CD4-positive, alpha-beta T cell treated with Interferon alpha-2 for 1 hour (primary cell): ENCODE data around the gene PCYOX1L.

ENCODE experiments used
- DNase-seq, 2 donors: peaks; one replicate each; pipeline ENCODE4 v3.0.0-alpha.2; 2020 to 2022

Gene PCYOX1L

DNA sequence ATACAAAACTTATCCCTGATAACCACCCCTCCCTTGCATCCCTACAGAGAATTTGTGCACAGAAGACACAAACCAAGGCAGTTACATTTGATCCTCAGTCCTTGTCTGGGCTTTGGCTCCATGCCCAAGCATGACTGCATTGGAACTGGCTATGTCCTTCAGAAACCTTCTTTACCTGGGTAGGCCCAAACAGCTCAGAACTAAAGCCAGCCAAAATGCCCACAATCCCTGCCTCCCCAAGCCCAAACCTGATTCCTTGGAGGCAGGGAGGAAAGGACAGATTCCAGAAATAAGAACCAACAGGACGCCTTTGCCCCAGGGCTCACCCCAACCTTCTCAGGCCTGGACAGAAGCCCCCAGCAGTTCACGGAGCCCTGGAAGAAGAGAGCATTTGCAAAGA lies 13.0 kb downstream of the PCYOX1L start:
- DNase-seq, result no peak

DNA sequence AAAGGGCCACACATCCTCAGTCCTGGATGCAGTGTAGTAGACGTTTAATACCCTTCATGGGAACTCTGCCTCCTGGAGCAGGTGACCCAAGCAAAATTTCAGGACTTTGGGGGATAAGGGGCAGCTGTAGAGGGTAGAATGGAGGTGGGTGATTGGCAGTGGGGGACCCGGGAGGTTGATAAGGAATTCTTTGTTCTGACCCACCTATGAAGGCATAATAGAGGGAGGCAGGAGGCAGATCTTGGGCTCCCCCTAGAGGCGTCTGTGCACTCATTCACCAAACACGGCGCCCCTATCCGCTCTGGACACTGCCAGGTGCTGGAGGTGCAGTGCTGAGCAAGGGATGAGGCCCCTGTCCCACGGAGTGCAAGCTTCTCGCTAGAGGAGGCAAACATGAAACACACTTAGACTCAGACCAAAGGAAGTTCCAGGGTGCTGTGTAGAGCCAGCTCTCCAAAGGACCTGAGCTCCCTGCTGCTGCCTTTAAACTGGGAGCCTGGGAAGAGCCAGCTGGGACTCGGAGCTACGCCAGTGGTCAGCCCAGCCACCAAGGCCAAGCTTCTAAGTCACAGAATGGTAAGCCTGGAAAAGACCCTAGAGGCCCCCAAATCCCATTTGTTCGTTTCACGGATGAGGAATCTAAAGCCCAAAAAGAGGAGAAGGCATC lies 13.6 kb downstream of the PCYOX1L start:
- DNase-seq, result peak; percentile 63 to 76

DNA sequence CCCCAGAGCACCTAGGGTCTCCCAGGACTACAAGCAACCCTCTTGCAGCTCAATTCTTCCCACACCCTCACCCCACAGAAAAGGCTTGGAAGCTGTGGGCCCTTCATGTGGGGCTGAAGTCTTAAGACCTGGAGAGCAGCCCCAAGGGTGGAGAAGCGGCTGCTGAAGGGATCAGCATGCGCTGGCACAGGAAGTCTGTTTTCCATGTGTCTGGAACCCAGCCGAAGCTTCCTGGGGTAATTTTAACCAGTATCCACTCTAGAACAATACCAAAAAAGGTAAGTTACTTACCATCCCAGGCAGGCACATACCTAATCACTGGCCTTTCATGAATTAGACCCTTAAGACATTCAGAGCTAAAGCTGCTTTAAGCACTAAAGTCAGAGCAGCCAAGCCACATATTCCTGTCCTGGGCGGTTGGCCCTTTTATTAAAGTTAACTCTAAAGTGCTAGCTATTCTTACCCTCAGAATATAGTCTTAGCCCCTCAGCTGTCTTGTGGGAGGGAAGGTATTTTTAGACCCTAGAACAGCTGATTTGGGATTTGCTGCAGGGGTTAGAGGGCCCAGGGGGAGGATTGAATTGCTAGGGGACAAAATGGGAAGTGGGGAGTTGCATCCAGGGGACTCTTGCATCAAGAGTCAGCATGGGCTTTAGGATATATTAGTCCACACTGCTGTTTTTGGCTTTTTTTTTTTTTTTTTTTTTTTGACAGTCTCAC lies 14.4 kb downstream of the PCYOX1L start:
- no peak for DNase-seq

DNA sequence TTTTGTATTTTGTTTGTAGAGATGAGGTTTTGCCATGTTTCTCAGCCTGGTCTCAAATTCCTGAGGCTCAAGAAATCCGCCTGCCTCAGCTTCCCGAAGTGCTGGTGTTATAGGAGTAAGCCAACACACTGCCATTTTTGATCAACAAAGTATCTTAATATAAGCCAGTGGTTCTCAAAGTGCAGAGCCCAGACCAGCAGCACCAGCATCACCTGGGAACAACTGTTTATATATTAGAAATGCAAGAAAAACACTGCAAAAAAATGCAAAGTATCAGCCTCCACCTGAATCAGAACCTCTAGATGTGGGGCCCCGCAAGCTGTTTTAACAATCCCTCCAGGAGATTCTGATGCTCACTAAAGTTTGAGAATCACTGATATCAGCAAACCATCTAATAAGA lies 15.1 kb downstream of the PCYOX1L start:
- no peak for DNase-seq

DNA sequence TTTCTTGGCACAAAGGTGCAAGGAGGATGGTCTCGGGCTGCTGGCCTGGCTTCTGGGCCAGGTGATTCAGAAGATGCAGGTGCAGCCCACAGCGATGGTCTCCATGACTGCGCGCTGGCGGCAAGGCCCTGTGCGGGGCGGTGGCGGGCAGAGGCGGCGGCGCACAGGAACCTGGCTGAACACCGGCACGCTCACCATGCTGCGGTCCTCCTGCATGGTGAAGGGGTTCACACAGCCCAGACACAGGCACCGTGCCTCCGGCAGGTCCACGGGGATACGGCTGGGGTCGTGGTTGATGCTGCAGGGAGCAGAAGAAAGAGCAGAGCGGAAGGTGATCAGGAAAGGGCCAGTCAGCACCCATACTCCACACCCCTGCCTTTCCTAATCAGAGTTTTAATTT lies 16.5 kb downstream of the PCYOX1L start:
- no peak for DNase-seq

DNA sequence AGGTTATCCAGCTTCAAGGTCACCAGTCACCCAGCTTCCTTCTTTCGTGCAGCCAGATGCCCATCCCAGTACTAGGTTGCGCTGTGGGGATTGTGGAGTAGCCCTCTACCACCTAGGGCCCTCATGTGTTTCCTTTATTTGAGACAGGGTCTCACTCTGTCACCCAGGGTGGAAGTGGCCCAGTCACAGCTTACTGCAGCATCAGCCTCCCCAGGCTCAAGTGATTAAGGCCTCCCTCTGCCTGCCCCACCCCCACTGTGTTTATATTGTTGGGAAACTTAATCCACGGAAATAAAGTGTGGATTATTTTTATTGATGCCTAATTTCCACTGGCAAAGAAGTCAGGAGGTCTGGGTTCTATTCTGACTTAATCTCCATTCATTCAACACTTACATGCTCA lies 17.0 kb downstream of the PCYOX1L start:
- DNase-seq, result no peak

DNA sequence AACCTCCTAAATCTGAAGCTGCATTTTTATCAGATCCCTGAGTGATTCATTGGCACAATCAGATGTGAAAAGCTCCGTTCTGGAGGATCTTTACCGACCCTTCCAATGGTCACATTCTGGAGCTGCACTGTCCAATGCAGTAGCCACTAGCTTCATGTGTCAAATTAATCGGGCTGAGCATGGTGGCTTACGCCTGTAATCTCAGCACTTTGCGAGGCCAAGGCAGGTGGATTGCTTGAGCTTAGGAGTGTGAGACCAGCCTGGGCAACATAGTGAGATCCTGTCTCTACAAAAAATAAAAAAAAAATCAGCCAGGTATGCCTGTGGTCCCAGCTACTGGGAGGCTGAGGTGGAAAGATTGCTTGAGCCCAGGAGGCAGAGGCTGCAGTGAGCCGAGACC lies 17.6 kb downstream of the PCYOX1L start:
- no peak for DNase-seq

DNA sequence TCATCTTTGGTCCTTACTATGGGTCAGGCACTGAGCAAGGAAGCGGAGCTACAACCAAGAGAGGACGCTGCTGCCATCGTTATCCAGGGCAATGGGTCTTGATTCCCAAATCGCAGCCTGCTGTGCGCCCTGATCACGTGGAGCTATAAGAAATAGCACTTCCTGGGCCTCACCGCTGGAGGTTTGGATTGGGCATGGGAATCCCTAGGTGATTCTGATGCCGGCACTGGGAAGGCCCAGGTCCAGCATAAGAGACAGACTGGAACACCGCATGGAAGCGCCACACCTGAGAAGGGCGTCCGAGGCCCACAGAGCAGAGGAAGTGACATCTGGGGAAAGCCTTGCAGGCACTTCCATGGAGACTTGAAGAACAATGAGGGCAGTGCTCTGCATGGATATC lies 18.3 kb downstream of the PCYOX1L start:
- DNase-seq, result no peak

DNA sequence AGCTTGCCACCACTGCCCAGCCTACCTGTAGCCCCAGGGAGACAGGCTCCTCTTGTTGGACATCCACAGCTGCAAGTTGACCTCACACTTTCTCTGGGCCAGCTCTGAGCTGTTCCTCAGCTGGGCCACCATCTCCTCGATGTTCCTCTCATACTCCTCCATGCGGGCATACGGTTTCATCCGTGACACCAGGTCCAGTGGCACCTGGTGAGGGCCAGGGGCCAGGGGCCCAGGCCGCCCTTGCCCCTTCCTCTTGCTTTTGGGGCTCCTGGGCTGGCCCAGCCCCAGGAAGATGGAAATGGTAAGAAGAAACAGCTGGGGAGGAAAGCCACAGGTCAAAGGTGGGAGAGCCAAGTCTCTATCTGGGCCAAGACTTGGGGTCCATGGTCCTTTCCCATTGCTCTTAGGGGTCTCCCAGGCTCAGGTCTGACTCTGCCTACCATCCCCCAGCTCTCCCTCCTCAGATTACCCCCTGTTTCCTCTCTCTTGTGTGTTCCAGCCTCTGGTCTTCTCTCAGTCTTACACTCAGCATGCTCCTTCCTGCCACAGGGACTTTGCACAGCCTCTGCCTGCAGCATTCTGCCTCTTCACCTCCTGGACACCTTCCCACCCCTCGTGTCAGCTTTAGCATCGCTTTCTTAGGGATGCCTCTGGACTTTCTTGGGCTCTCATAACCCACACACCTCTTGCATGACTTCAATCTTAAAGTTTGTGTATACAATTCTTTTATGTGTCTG lies 19.0 kb downstream of the PCYOX1L start:
- no peak for DNase-seq

DNA sequence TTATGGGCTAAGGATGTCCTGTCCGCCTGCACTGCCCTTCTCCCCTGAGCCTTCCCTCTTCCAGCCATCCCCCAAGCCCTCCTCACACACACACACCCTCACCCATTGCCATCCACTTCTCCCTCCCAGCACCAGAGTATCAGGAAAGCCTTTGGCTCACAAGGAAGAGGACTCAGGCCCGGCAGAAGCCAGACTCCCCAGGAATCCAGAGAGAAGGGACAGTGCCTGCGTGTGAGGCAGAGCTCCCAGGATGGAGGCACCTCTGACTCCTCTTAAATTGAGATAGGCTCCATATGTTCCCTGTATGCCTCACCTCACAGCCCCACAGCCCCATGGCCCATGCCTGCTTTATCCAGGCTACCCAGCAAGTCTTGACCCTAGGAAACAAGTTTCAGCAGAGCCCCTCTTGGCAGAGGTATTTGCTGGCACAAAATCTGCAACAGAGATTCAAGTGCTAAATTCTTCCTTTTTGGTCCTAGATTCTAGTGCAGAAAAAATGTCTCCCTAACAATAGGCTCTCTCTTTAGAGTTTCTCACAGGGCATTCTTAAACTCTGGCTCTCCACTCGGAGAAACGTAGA lies 20.5 kb downstream of the PCYOX1L start:
- no peak for DNase-seq

DNA sequence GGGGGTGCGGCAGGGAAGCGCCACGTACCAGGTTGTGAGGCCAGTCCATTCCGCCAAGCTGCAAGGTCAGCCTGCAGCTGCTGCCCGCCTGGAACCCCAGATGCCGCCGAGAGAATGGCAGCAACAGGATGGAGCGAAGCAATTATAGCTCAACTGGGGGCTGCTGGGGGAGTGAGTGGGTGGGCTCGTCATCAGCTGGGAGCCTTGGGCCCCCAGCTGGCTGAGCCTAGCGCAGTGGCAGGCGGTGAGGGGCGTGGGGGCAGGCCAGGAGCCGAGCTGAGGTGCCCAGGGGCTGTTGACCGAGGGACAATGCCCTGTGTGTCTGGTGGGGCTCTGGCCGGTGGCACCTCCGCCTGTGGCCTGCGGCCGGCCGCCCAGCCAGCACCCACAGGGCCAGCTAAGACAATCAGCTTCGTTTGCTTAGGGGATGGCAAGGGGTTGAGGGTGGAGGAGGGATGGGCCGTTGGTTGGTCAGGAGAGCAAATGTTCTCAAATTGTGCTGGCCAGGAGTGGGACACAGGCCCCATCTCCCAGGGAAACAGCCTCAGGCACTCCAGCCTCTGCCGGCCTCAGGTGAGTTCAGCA lies 21.4 kb downstream of the PCYOX1L start, which contains the start of gene IL17B:
IL17B (minus strand) TSS at position 116 of the 585 bp plus-strand sequence; CDS start at position 49, 67 bp downstream.
- DNase-seq, result no peak

DNA sequence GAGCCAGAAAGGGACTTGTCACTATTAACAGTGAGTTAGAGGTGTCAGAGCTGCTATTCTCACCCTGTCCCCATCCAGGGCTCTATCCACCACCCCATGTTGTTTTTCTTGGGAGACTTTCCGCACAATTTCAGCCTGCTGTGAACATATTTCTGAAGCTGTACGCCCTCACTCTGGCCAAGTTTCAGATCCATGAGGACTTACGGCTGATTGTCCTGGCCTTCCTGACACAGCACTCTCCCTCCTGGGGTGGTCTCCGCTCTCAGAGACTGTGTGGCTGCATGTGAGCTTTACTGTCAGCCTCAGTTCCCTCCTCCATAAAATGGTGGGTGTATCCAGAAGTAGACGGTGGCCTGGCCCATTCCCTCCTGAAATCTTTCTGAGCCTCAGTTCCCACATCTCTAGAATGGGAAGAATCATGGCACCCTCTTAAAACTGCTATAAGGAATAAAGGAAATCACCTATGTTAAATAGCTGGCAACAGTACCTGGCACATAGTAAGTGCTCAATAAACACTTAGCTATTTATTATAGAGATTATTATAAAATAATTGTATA lies 22.1 kb downstream of the PCYOX1L start:
- DNase-seq, result no peak

DNA sequence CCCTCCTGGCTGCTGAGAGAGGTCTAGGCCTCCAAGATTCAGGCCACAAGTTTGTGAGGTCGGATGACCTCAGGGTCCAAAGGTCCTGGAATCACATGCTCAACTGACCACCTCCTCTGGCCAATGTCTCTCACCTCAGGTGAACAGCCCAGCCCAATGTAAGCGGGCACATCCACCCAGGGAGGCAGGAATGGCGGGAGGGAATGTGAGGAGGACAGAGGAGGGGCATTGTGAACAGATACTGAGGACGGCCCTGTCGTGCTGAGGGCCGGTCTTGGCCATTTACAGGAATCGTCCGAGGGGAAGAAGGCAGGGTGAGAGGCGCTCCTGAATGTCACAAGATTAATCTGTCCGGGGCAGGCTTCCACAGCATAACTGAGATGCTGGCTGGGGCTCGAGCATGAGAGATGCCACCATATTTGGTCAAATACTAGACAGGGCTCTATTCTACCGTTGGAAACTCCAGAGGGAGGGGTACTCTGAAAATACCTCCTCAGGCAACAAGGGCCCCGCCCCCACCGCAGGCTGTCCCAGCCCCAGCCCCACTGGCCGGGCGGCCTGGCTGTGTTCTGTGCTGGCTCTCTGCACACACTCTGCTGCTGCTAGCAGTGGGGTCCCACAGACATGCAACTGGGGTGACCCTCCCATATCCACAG lies 22.7 kb downstream of the PCYOX1L start:
- no peak for DNase-seq

DNA sequence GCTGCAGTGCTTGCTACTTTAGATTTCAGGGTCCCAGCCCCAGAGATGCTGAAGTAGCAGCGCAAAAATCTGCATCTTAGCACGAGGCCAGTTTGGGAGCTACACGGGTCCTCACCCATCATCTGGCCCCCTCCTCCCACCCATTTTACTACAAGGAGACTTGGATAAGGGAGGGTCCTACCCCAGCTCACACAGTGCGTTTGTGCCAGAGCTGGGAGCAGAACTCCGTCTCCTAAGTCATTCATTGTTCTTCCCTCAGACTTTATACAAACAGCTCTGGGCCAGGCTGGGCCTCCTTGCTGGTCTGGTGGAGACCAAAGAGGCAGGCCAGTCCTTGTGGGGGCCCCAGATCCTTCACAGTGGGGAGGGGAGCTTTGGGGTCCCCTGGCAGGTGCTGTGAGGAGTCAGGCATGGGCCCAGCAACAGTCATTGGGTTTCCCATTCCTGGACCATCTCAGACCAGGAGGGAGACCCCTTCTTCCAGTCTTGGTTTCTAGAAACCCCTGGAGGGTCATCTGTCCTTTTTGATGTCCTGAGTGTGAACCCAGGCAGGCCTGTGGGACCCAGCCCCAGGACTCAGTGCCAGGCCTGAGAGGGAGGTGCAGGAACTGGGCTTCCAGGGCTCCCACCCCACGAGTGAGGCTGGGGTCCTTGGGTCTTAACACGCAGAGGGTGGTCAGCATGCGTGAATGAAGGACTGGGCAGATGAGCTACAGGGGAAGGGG lies 23.6 kb downstream of the PCYOX1L start:
- no peak for DNase-seq

DNA sequence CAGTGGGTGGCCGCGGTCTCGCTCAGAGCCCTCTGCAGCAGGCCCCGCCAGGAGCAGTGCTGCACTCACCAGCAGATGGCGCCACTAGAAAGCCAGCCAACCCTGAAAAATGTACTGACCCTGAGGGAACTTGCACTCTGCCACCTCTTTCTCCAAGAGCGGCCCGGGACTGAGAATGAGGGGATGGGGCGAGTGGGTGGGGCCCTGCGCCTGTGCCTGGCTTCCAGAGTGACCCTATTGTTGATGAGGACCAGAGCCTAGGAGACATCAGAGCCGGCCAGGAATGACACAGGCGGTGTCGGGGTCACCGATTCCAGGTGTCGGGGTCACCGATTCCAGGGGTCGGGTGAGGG lies 24.1 kb downstream of the PCYOX1L start:
- DNase-seq, result peak; percentile 53 to 69

DNA sequence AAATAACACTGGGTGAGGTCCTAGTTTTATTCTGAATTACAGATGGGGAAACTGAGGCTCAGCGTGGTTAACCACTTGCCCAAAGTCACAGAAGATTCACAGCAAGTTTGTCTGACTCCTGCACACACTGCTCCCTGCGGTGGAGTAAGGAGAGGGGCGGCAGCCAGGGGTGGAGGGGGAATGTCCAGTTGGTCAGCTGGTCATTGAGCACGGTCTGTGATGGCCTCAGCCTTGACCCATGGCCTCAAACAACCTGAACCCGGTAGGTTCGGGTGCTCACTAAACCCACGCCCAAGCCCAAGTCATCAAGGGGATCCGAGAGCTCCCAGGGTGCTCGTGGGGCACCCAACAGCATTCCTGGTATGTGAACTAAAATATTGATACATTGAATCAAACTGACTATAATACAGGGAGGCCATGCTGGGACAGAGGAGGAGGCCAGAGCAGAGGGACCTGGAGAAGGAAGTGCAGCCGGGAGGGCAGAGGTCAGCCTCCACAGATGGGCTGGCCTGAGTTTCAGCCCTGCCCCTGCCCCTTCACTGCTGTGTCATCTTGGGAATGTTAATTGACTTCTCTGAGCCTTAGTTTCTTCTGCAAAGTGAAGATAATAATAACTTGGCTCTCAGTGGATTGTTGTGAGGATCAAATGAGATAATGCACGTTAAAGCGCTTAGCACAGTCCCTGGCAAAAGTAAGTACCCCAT lies 24.8 kb downstream of the PCYOX1L start:
- DNase-seq, result no peak

DNA sequence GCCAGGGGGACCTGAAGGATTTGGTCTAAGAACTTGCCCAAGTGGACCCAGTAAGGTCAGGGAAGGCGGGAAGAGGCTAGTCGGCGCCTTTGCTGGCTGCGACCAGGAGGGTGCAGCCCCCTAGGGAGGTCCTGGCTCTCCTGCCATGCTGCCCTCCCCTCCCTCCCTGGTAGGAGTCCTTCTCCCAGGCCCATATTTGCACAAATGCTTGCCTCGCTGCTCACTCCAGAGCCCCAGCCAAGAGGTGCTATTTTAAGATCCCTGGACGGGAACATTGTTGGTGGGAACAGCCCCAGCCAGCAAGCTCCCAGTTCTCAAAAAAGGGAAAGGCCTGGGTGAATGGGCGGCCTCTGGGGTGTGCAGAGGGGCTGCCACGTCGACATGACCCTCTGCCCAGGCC lies 25.6 kb downstream of the PCYOX1L start:
- DNase-seq, result no peak

DNA sequence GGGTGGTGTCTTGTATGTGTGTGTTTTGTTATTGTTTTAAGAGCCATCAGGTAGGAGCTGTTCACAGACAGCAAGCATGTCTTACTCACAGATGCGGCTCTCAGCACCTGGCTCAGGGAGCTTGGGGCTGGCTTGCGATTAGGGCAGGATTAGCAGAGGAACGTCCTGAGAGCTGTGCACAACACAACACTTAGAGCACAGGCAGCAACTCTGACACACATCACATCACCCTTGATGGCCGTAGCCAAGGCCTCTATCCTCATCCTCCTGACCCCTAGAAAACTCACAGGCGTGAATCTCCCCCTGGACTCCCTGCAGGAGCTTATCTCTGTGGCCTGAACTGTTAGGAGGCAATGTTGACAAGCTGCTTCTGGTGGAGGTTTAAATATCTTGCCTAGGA lies 28.3 kb downstream of the PCYOX1L start:
- DNase-seq, result no peak

DNA sequence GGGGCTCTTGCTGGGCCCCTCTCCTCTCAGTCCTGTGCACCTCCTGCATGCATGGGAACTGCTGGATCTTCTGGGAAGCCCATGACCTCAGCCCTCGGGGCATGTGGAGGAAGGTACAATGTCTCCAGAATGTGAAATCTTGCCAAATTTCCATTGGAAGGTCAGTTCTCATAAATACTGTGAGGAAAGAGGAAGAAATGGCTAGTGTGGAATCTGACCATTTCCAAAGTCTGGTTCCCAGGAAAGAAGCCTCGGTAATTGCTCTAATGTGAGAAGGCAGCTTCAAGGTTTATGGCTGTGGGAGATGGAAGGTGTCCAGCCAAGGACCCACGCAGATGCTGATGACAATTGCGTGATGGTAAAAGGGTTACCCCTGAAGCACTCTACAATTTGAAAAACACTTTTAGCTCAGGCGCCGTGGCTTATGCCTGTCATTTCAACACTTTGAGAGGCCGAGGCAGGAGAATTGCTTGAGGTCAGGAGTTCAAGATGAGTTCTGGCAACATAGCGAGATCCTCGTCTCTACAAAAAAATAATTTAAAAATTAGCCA lies 29.3 kb downstream of the PCYOX1L start:
- no peak for DNase-seq

DNA sequence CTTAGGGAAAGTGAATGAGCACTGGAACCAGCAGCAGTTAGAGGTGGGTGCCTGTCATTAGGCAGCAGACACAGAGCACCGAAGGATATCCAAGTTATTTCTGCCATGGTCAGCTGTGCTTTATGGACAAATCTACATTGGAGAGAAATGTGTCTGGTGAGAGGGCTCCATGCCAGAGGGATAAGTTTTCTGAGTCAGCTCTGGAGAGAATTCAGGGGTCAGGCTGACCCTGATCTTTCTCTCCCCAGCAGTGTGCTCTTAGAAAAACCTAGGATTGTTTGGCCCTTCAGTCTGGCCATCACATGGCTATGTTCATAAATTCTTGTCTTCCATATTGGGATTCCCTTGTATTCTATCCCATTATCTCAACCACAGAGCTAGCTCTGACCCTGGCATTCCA lies 30.1 kb downstream of the PCYOX1L start:
- DNase-seq, result no peak
